AG04449 (cell line): ENCODE results near the gene EFCAB5.

Experiments used
- CTCF ChIA-PET: fragments of 350-600 bp; formaldehyde crosslinking; extraction: SDS; loops from one replicate; lab custom pipeline; 2021; ENCODE audit warnings: antibody characterized with exemption; lab: Yijun Ruan, JAX
- POLR2A ChIA-PET: fragments of 400-600, 350-600 bp; formaldehyde crosslinking; extraction: SDS; loops from one replicate; lab custom pipeline; 2020; ENCODE audit warnings: antibody characterized with exemption, inconsistent platforms; lab: Yijun Ruan, JAX
- DNase-seq: peaks from one replicate; pipeline ENCODE4 v3.0.0-alpha.2; 2010; ENCODE audit warnings: low read depth, low spot score
- H3K4me3 ChIP-seq: 2 replicates; pipeline ENCODE4 v1.5.1; 2011; ENCODE audit warnings: low read depth, mild to moderate bottlenecking, control low read depth, low read length
- CTCF ChIP-seq: IDR thresholded peaks from one replicate; pipeline ENCODE4 v1.5.1; 2011; ENCODE audit warnings: mild to moderate bottlenecking, moderate library complexity, low read length, control low read depth, inconsistent platforms; ENCODE audit not compliant: insufficient read depth; ENCODE audit errors: missing control alignments

EFCAB5 gene

GRCh38 chr17:29980261-29980660 is 38.8 kb downstream of the EFCAB5 start:
- DNase-seq, result no peak
- TF ChIP-seq CTCF, result no peak
- CTCF ChIA-PET, result interaction anchor here (1.5 kb wide), 1 partner anchor 49 kb away, joined by 6 read pairs; no protein-coding TSS in a partner anchor
- H3K4me3 ChIP-seq, result no peak overlapping the region
- POLR2A ChIA-PET, result no interaction called here

- CTCF ChIA-PET, result interaction anchor here (0.7 to 1.3 kb wide), 3 partner anchors 25 to 112 kb away, joined by 3 read pairs; no protein-coding TSS in a partner anchor
- DNase-seq, result no peak
- TF ChIP-seq CTCF, result no peak
- POLR2A ChIA-PET, result no interaction called here
- H3K4me3 ChIP-seq, result no peak overlapping the region
Observed at GRCh38 chr17:29982991-29983653, 41.7 kb downstream of the EFCAB5 start.

- H3K4me3 ChIP-seq, result no peak overlapping the region
- TF ChIP-seq CTCF, result no peak
- CTCF ChIA-PET, result no interaction called here
- POLR2A ChIA-PET, result no interaction called here
- no peak for DNase-seq
Observed at GRCh38 chr17:29996458-29996857, 55.0 kb downstream of the EFCAB5 start.

GRCh38 chr17:30000001-30000754 is 58.7 kb downstream of the EFCAB5 start:
- H3K4me3 ChIP-seq, result no peak overlapping the region
- no peak for DNase-seq
- no peak for TF ChIP-seq CTCF
- CTCF ChIA-PET, result interaction anchor here (0.6 to 3.3 kb wide), 11 partner anchors 21 to 361 kb away, joined by 3 to 21 read pairs (median 4); partner anchors contain the start of gene SSH2
- POLR2A ChIA-PET, result no interaction called here

GRCh38 chr17:30000755-30001257 is 59.4 kb downstream of the EFCAB5 start:
- POLR2A ChIA-PET, result no interaction called here
- TF ChIP-seq CTCF, result no peak
- no peak overlapping the region for H3K4me3 ChIP-seq
- CTCF ChIA-PET, result interaction anchor here (0.6 to 3.3 kb wide), 6 partner anchors 21 to 361 kb away, joined by 3 to 21 read pairs (median 4); partner anchors contain the start of gene SSH2
- DNase-seq, result no peak

GRCh38 chr17:30002088-30002487 is 60.7 kb downstream of the EFCAB5 start:
- no peak for DNase-seq
- no peak overlapping the region for H3K4me3 ChIP-seq
- CTCF ChIA-PET, result interaction anchor here (1.8 kb wide), 1 partner anchor 91 kb away, joined by 5 read pairs; no protein-coding TSS in a partner anchor
- POLR2A ChIA-PET, result no interaction called here
- no peak for TF ChIP-seq CTCF
